Ishikawa (cell line): ENCODE measurements around the gene SPSB3.

Experiments
- CEBPB ChIP-seq: IDR thresholded peaks from 2 replicates; pipeline ENCODE4 v1.6.1; 2012
- CREB1 ChIP-seq: IDR thresholded peaks from 2 replicates; pipeline ENCODE4 v1.6.1; 2012; ENCODE audit warnings: low read depth
- EP300 ChIP-seq: IDR thresholded peaks from 2 replicates; pipeline ENCODE4 v1.6.1; 2012; ENCODE audit warnings: borderline replicate concordance
- RAD21 ChIP-seq: IDR thresholded peaks from 2 replicates; pipeline ENCODE4 v1.6.1; 2012; ENCODE audit warnings: low read depth
- TAF1 ChIP-seq: IDR thresholded peaks from 2 replicates; pipeline ENCODE4 v1.6.1; 2012; ENCODE audit warnings: low read depth, mild to moderate bottlenecking
- TEAD4 ChIP-seq: IDR thresholded peaks from 2 replicates; pipeline ENCODE4 v1.6.1; 2012
- ZBTB7A ChIP-seq: IDR thresholded peaks from 2 replicates; pipeline ENCODE4 v1.6.1; 2012; ENCODE audit warnings: low read depth
- TF ChIP-seq, protein P1 (sequence below): IDR thresholded peaks from 2 replicates; pipeline ENCODE4 v1.6.1; 2012
- TF ChIP-seq, protein P2 (sequence below): IDR thresholded peaks from 2 replicates; pipeline ENCODE4 v1.6.1; 2012; ENCODE audit warnings: low read depth, mild to moderate bottlenecking
- TF ChIP-seq, protein P3 (sequence below): IDR thresholded peaks from 2 replicates; pipeline ENCODE4 v1.6.1; 2012

DNA sequence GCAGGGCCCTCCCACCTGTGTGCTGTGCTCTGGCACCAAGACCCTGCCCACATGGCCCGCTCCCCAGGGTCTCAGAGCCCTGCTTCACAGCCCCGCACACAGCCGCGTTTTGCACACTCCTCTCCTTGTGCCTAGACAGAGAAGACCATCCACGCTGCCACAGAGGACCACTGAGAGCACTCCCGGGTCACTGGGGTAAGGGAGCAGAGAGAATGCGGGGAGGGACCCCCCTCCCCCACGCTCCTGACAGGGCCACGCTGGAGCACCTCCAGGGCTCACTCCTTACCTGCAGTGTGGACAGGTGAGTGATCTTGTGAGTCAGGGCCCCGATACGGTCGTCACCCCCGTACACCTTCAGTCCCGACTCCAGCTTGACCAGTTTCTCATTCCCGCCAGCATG lies 37.2 kb upstream of the SPSB3 start:
- TF ChIP-seq CEBPB (no peak), TEAD4 (no peak), RAD21 (no peak), EP300 (no peak), ZBTB7A (no peak), TAF1 (no peak), CREB1 (no peak)
- TF ChIP-seq, protein P1, sequence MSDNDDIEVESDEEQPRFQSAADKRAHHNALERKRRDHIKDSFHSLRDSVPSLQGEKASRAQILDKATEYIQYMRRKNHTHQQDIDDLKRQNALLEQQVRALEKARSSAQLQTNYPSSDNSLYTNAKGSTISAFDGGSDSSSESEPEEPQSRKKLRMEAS, result no peak
- TF ChIP-seq, protein P2, sequence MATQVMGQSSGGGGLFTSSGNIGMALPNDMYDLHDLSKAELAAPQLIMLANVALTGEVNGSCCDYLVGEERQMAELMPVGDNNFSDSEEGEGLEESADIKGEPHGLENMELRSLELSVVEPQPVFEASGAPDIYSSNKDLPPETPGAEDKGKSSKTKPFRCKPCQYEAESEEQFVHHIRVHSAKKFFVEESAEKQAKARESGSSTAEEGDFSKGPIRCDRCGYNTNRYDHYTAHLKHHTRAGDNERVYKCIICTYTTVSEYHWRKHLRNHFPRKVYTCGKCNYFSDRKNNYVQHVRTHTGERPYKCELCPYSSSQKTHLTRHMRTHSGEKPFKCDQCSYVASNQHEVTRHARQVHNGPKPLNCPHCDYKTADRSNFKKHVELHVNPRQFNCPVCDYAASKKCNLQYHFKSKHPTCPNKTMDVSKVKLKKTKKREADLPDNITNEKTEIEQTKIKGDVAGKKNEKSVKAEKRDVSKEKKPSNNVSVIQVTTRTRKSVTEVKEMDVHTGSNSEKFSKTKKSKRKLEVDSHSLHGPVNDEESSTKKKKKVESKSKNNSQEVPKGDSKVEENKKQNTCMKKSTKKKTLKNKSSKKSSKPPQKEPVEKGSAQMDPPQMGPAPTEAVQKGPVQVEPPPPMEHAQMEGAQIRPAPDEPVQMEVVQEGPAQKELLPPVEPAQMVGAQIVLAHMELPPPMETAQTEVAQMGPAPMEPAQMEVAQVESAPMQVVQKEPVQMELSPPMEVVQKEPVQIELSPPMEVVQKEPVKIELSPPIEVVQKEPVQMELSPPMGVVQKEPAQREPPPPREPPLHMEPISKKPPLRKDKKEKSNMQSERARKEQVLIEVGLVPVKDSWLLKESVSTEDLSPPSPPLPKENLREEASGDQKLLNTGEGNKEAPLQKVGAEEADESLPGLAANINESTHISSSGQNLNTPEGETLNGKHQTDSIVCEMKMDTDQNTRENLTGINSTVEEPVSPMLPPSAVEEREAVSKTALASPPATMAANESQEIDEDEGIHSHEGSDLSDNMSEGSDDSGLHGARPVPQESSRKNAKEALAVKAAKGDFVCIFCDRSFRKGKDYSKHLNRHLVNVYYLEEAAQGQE, result no peak
- TF ChIP-seq, protein P3, sequence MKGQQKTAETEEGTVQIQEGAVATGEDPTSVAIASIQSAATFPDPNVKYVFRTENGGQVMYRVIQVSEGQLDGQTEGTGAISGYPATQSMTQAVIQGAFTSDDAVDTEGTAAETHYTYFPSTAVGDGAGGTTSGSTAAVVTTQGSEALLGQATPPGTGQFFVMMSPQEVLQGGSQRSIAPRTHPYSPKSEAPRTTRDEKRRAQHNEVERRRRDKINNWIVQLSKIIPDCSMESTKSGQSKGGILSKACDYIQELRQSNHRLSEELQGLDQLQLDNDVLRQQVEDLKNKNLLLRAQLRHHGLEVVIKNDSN, result no peak
